Measurements from ENCODE around the gene FADS3. TPM values are rescaled to one million over a fixed set of nuclear protein-coding genes. Genes with fewer than 3 reads are reported as not detected.

Gene FADS3
- total RNA-seq, 1 experiment from 2014 or later: 50.0 TPM

DNA sequence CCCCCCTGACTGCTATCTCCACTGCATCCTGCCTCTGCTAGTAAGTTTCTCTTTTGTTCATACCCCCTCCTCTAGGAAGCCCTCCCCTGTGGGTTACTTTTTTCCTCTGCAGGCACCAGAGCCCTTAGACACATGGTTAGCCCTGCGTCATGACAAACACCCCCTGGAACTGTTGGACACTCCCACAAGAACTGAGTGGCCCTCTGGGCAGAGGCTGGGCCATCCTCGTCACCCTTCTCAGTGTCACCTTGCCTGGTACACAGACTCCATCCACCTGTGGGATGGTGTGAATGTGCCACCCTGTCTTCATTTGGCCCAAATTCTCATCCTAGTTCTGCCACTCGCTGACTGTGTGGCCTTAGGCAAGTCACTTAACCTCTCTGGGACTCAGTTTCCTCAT lies 30.1 kb upstream of the FADS3 start:
- Mint-ChIP-seq H3K9me3 (no peaks in the 10 kb centered on the region), H3K4me3 (no peak overlapping the region), H3K36me3 (no peaks in the 10 kb centered on the region), H3K27me3 (ENCODE audit: low read depth) (peaks cover 25% of the 10 kb centered on the region), H3K4me1 (peaks cover 45% of the 10 kb centered on the region), H3K27ac (no peak overlapping the region)
- ATAC-seq: no peak
- ChIA-PET POLR2A (no interaction called here), CTCF (interaction anchor here (2.7 to 5.2 kb wide), 3 partner anchors 23 to 161 kb away, joined by 15 to 95 read pairs (median 17); no protein-coding TSS in a partner anchor)
- TF ChIP-seq TCF7 (CRISPR knock-in tag; IDR thresholded peaks at IDR 0.05; ENCODE audit: low read depth): no peak
- TF ChIP-seq HMGA2 (CRISPR knock-in tag; IDR thresholded peaks at IDR 0.05): no peak
- no peak for TF ChIP-seq GABPB1 (CRISPR knock-in tag; IDR thresholded peaks at IDR 0.05)
- TF ChIP-seq RORB (CRISPR knock-in tag; IDR thresholded peaks at IDR 0.05): no peak
- TF ChIP-seq, protein P1, sequence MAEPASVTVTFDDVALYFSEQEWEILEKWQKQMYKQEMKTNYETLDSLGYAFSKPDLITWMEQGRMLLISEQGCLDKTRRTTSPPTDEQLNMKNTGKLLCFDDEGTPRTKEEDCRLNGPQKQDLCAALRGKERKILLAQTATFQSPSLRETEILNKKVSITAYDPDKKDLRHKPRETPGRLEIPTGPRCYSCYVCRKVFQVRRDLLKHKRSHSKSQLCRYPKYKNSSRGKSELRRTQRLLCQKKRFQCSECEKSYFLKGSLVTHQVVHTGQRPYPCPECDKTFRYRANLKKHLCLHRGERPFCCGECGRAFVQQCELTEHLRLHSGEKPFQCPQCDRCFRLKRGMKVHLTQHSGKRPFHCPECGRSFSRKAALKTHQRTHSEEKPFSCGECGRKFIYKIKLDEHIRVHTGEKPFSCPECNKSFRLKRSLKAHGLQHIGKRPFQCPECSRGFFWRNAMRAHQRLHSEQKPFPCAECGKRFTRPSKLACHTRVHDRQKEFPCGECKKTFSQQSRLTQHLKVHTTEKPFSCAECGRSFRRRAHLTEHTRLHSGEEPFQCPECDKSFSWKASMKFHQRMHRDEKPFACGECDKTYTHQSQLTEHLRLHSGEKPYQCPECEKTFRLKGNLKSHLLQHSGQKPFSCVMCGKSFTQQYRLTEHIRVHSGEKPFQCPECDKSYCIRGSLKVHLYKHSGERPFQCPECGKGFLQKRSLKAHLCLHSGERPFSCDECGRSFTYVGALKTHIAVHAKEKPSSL (CRISPR knock-in tag; conservative IDR thresholded peaks at IDR 0.05): no peak
- TF ChIP-seq, protein P2, sequence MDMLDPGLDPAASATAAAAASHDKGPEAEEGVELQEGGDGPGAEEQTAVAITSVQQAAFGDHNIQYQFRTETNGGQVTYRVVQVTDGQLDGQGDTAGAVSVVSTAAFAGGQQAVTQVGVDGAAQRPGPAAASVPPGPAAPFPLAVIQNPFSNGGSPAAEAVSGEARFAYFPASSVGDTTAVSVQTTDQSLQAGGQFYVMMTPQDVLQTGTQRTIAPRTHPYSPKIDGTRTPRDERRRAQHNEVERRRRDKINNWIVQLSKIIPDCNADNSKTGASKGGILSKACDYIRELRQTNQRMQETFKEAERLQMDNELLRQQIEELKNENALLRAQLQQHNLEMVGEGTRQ (CRISPR knock-in tag; IDR thresholded peaks at IDR 0.05): no peak
- no peak for TF ChIP-seq E2F1 (CRISPR knock-in tag; IDR thresholded peaks at IDR 0.05)
- TF ChIP-seq ZNF423 (CRISPR knock-in tag; IDR thresholded peaks at IDR 0.05): no peak
- no peak for TF ChIP-seq ATF2 (CRISPR knock-in tag; IDR thresholded peaks at IDR 0.05; ENCODE audit: borderline replicate concordance, low read depth)
- no peak for TF ChIP-seq SOX15 (CRISPR knock-in tag; IDR thresholded peaks at IDR 0.05)
- no peak for TF ChIP-seq ZNF416 (CRISPR knock-in tag; IDR thresholded peaks at IDR 0.05)
- no peak for TF ChIP-seq EMX1 (CRISPR knock-in tag; IDR thresholded peaks at IDR 0.05)
- no peak for DNase-seq (ENCODE audit: low spot score)

- Mint-ChIP-seq H3K27ac (no peak overlapping the region), H3K4me3 (no peak overlapping the region), H3K4me1 (peaks cover 34% of the 10 kb centered on the region), H3K27me3 (ENCODE audit: low read depth) (peaks cover 38% of the 10 kb centered on the region), H3K36me3 (no peaks in the 10 kb centered on the region), H3K9me3 (no peaks in the 10 kb centered on the region)
- ChIA-PET POLR2A (interaction anchor here (0.6 kb wide), 1 partner anchor 49 kb away, joined by 3 read pairs; no protein-coding TSS in a partner anchor), CTCF (interaction anchor here (0.8 to 3.3 kb wide), 4 partner anchors 21 to 162 kb away, joined by 3 to 17 read pairs (median 8); no protein-coding TSS in a partner anchor)
- ATAC-seq (no peak), DNase-seq (ENCODE audit: low spot score) (no peak)
- no peak for TF ChIP-seq ZNF219 (CRISPR knock-in tag; IDR thresholded peaks at IDR 0.05; ENCODE audit: borderline replicate concordance)
- TF ChIP-seq GTF2I (CRISPR knock-in tag; conservative IDR thresholded peaks at IDR 0.05): no peak
- no peak for TF ChIP-seq SMAD4 (CRISPR knock-in tag; IDR thresholded peaks at IDR 0.05)
- no peak for TF ChIP-seq SMAD3 (CRISPR knock-in tag; IDR thresholded peaks at IDR 0.05; ENCODE audit: borderline replicate concordance)
- no peak for TF ChIP-seq ZNF317 (CRISPR knock-in tag; IDR thresholded peaks at IDR 0.05; ENCODE audit: borderline replicate concordance, low read depth)
- TF ChIP-seq TEAD1 (CRISPR knock-in tag; IDR thresholded peaks at IDR 0.05): no peak
- TF ChIP-seq, protein P3, sequence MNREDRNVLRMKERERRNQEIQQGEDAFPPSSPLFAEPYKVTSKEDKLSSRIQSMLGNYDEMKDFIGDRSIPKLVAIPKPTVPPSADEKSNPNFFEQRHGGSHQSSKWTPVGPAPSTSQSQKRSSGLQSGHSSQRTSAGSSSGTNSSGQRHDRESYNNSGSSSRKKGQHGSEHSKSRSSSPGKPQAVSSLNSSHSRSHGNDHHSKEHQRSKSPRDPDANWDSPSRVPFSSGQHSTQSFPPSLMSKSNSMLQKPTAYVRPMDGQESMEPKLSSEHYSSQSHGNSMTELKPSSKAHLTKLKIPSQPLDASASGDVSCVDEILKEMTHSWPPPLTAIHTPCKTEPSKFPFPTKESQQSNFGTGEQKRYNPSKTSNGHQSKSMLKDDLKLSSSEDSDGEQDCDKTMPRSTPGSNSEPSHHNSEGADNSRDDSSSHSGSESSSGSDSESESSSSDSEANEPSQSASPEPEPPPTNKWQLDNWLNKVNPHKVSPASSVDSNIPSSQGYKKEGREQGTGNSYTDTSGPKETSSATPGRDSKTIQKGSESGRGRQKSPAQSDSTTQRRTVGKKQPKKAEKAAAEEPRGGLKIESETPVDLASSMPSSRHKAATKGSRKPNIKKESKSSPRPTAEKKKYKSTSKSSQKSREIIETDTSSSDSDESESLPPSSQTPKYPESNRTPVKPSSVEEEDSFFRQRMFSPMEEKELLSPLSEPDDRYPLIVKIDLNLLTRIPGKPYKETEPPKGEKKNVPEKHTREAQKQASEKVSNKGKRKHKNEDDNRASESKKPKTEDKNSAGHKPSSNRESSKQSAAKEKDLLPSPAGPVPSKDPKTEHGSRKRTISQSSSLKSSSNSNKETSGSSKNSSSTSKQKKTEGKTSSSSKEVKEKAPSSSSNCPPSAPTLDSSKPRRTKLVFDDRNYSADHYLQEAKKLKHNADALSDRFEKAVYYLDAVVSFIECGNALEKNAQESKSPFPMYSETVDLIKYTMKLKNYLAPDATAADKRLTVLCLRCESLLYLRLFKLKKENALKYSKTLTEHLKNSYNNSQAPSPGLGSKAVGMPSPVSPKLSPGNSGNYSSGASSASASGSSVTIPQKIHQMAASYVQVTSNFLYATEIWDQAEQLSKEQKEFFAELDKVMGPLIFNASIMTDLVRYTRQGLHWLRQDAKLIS (CRISPR knock-in tag; IDR thresholded peaks at IDR 0.05; ENCODE audit: borderline replicate concordance): no peak
- TF ChIP-seq, protein P4, sequence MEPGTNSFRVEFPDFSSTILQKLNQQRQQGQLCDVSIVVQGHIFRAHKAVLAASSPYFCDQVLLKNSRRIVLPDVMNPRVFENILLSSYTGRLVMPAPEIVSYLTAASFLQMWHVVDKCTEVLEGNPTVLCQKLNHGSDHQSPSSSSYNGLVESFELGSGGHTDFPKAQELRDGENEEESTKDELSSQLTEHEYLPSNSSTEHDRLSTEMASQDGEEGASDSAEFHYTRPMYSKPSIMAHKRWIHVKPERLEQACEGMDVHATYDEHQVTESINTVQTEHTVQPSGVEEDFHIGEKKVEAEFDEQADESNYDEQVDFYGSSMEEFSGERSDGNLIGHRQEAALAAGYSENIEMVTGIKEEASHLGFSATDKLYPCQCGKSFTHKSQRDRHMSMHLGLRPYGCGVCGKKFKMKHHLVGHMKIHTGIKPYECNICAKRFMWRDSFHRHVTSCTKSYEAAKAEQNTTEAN (CRISPR knock-in tag; IDR thresholded peaks at IDR 0.05): no peak
- no peak for TF ChIP-seq ZNF396 (CRISPR knock-in tag; IDR thresholded peaks at IDR 0.05; ENCODE audit: borderline replicate concordance)
- TF ChIP-seq IRF1 (CRISPR knock-in tag; IDR thresholded peaks at IDR 0.05): no peak
- TF ChIP-seq FOXJ3 (CRISPR knock-in tag; IDR thresholded peaks at IDR 0.05; ENCODE audit: borderline replicate concordance): no peak
Measured at GRCh38 chr11:61919705-61920631, 28.6 kb upstream of the FADS3 start.
